Measurements from ENCODE around the gene WFS1.

- TF ChIP-seq CTCF (conservative IDR thresholded peaks at IDR 0.05; ENCODE audit: low read length): no peak
- no peak for TF ChIP-seq EZH2phosphoT487 (IDR thresholded peaks at IDR 0.05; ENCODE audit: borderline replicate concordance)
These were observed 11.7 kb upstream of the WFS1 start for GRCh38 chr4:6258026-6258360.

All from Loucy (cell line).